ENCODE results near the gene JAZF1. TPM values are rescaled to one million over a fixed set of nuclear protein-coding genes. Genes with fewer than 3 reads are reported as not detected.

JAZF1 gene
- total and polyA plus RNA-seq, 9 of the 15 experiments (the other 6 are each of a cell fraction or from before 2014, with no cell fraction given) = 0.04 to 0.64 (median 0.11) TPM; not detected in 3

DNA sequence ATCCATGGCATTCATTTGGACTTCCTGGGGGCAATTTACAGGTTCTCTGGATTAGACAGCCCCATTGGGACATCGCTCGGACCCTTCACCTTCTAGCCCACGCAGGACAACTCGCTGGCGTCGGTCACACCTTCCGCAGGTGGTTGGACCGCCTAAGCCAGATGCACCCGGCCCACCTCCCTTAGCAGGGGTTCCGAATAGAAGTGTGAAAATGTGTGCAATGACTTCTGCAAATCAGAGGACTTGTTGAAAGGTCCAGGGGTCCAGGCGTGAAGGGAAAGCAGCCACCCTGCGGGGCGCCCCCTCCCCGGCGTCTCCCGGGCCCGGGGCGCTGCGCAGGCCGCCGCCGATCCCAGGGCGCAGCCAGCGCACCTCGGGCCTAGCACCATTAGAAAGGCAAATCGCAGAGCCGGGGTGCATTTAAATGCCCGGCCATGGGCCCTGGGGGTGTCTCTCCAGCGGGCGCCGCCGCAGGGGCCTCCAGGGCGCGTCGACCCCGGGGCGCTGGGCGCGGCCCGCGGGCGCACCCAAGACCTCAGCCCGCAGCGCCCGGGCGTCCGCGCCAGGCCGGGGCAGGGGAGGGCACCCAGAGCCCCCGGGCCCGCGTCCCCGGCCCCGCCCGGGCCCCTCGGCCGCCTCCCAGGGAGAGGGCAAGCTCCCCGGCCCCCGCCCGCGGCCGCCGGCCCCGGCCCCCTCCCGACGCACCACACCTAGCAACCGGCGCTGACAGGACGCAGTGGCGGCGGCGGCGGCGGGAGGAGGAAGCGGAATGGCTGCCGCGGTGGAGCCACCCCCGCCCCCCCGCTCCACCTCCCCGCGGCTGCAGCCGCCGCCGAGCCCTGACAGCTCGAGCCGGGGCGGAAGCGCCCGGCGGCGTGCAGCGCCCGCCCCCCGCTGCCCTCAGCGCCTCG, 1.2 kb downstream of the JAZF1 start (continued):
- TF ChIP-seq ETS2 (tag; IDR thresholded peaks at IDR 0.05; ENCODE audit: borderline replicate concordance, poor library complexity, severe bottlenecking) (no peak), CREB1 (IDR thresholded peaks at IDR 0.05) (no peak), CREB1 (CRISPR knock-in tag; IDR thresholded peaks at IDR 0.05) (no peak)
- TF ChIP-seq, protein P1, sequence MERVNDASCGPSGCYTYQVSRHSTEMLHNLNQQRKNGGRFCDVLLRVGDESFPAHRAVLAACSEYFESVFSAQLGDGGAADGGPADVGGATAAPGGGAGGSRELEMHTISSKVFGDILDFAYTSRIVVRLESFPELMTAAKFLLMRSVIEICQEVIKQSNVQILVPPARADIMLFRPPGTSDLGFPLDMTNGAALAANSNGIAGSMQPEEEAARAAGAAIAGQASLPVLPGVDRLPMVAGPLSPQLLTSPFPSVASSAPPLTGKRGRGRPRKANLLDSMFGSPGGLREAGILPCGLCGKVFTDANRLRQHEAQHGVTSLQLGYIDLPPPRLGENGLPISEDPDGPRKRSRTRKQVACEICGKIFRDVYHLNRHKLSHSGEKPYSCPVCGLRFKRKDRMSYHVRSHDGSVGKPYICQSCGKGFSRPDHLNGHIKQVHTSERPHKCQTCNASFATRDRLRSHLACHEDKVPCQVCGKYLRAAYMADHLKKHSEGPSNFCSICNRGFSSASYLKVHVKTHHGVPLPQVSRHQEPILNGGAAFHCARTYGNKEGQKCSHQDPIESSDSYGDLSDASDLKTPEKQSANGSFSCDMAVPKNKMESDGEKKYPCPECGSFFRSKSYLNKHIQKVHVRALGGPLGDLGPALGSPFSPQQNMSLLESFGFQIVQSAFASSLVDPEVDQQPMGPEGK (CRISPR knock-in tag; IDR thresholded peaks at IDR 0.05; ENCODE audit: borderline replicate concordance) = no peak
- TF ChIP-seq, protein P2, sequence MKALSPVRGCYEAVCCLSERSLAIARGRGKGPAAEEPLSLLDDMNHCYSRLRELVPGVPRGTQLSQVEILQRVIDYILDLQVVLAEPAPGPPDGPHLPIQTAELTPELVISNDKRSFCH (CRISPR knock-in tag; IDR thresholded peaks at IDR 0.05) = no peak
- TF ChIP-seq, protein P2 (tag; IDR thresholded peaks at IDR 0.05) = no peak
- TF ChIP-seq, protein P3, sequence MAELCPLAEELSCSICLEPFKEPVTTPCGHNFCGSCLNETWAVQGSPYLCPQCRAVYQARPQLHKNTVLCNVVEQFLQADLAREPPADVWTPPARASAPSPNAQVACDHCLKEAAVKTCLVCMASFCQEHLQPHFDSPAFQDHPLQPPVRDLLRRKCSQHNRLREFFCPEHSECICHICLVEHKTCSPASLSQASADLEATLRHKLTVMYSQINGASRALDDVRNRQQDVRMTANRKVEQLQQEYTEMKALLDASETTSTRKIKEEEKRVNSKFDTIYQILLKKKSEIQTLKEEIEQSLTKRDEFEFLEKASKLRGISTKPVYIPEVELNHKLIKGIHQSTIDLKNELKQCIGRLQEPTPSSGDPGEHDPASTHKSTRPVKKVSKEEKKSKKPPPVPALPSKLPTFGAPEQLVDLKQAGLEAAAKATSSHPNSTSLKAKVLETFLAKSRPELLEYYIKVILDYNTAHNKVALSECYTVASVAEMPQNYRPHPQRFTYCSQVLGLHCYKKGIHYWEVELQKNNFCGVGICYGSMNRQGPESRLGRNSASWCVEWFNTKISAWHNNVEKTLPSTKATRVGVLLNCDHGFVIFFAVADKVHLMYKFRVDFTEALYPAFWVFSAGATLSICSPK (IDR thresholded peaks at IDR 0.05; ENCODE audit: borderline replicate concordance) = no peak
- TF ChIP-seq, protein P4, sequence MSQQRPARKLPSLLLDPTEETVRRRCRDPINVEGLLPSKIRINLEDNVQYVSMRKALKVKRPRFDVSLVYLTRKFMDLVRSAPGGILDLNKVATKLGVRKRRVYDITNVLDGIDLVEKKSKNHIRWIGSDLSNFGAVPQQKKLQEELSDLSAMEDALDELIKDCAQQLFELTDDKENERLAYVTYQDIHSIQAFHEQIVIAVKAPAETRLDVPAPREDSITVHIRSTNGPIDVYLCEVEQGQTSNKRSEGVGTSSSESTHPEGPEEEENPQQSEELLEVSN (IDR thresholded peaks at IDR 0.05; ENCODE audit: borderline replicate concordance in 1 of 2, extremely low read depth in 1 of 2, insufficient read depth in 1 of 2, insufficient read length in 1 of 2, low read depth in 1 of 2, low read length in 1 of 2, poor library complexity in 1 of 2, severe bottlenecking in 1 of 2) = peak in 1 of 2 experiments; percentile 28

Data from K562 (cell line).